HepG2 (cell line): ENCODE measurements around the gene SVIP. TPM values are rescaled to one million over a fixed set of nuclear protein-coding genes. Genes with fewer than 3 reads are reported as not detected.
A peak's percentile ranks its signal among the peaks of the same experiment; 100 is the strongest.

Source experiments
- ARID3A ChIP-seq: IDR thresholded peaks from 2 replicates; pipeline ENCODE4 v1.6.1; 2012; ENCODE audit warnings: low read depth, low read length, improper control_type of control experiment
- ARID5B ChIP-seq: IDR thresholded peaks from 2 replicates; pipeline ENCODE4 v1.4.0; 2020; ENCODE audit warnings: mild to moderate bottlenecking, missing genetic modification reagents
- ARNTL ChIP-seq: sonication (generic); formaldehyde crosslinking; IDR thresholded peaks from 2 replicates; pipeline ENCODE4 v1.4.0; 2020; ENCODE audit warnings: mild to moderate bottlenecking, missing genetic modification reagents
- ATF5 ChIP-seq: sonication (generic); formaldehyde crosslinking; IDR thresholded peaks from 2 replicates; pipeline ENCODE4 v1.4.0; 2020; ENCODE audit warnings: mild to moderate bottlenecking, low read depth, missing genetic modification reagents
- ATF6 ChIP-seq: sonication (generic); formaldehyde crosslinking; conservative IDR thresholded peaks from 2 replicates; pipeline ENCODE4 v1.4.0; 2020; ENCODE audit warnings: missing genetic modification reagents
- CBX2 ChIP-seq, 2 experiments: fragments of 200-600 bp in 1 of 2; sonication (generic); formaldehyde crosslinking in 1 of 2; IDR thresholded peaks; 2 replicates each; pipeline versions ENCODE4 v1.7.0 to v1.8.1; 2018 to 2022; ENCODE audit warnings: low read depth in 2 of 2, low read length in 1 of 2, mild to moderate bottlenecking in 1 of 2, missing genetic modification reagents in 1 of 2
- EZH2 ChIP-seq: conservative IDR thresholded peaks from 2 replicates; pipeline ENCODE4 v1.6.1; 2012; ENCODE audit warnings: mild to moderate bottlenecking, low read depth, low read length, moderate library complexity
- FOSL2 ChIP-seq: sonication (generic); formaldehyde crosslinking; IDR thresholded peaks from 2 replicates; pipeline ENCODE4 v1.4.0; 2020; ENCODE audit warnings: missing genetic modification reagents
- FOXA1 ChIP-seq, 2 experiments: fragments of 450-650 bp in 1 of 2; sonication (generic) in 1 of 2; formaldehyde crosslinking in 1 of 2; IDR thresholded peaks; 2 replicates each; pipeline versions ENCODE4 v1.4.0 to v1.6.1; 2016 to 2020; ENCODE audit warnings: missing genetic modification reagents in 1 of 2
- IKZF1 ChIP-seq: fragments of 450-650 bp; IDR thresholded peaks from 2 replicates; pipeline ENCODE4 v1.7.1; 2016
- NCOA1 ChIP-seq: sonication (generic); formaldehyde crosslinking; IDR thresholded peaks from 2 replicates; pipeline ENCODE4 v1.9.0; 2021; ENCODE audit warnings: missing genetic modification reagents
- PITX1 ChIP-seq: sonication (generic); formaldehyde crosslinking; IDR thresholded peaks from 2 replicates; pipeline ENCODE4 v1.5.1; 2020; ENCODE audit warnings: mild to moderate bottlenecking, missing genetic modification reagents
- REXO4 ChIP-seq: sonication (generic); formaldehyde crosslinking; IDR thresholded peaks from 2 replicates; pipeline ENCODE4 v1.8.0; 2022; ENCODE audit warnings: missing genetic modification reagents, mild to moderate bottlenecking, borderline replicate concordance
- SNAI1 ChIP-seq: sonication (generic); formaldehyde crosslinking; IDR thresholded peaks from 2 replicates; pipeline ENCODE4 v1.5.0; 2020; ENCODE audit warnings: mild to moderate bottlenecking, missing genetic modification reagents, borderline replicate concordance
- SOX13 ChIP-seq, 3 experiments: fragments of 450-650 bp in 1 of 3; sonication (generic) in 1 of 3; formaldehyde crosslinking in 1 of 3; IDR thresholded peaks in 2 of 3; conservative IDR thresholded peaks in 1 of 3; 2 replicates each; pipeline versions ENCODE4 v1.5.0 to v1.6.1; 2016 to 2020; ENCODE audit warnings: antibody characterized with exemption in 1 of 3, mild to moderate bottlenecking in 1 of 3, missing compliant biosample characterization in 1 of 3, missing genetic modification reagents in 1 of 3, moderate library complexity in 1 of 3
- SYNCRIP ChIP-seq: fragments of 200-400 bp; formaldehyde crosslinking; IDR thresholded peaks from 2 replicates; pipeline ENCODE4 v1.6.1; 2018; ENCODE audit warnings: mild to moderate bottlenecking, low read depth, low read length; ENCODE audit not compliant: insufficient read depth
- TEAD3 ChIP-seq: optimal IDR thresholded peaks from 2 replicates; pipeline ENCODE3; 2016; ENCODE audit warnings: borderline replicate concordance
- YEATS2 ChIP-seq: sonication (generic); formaldehyde crosslinking; IDR thresholded peaks from 2 replicates; pipeline ENCODE4 v1.4.0; 2020; ENCODE audit warnings: missing genetic modification reagents, borderline replicate concordance
- ZNF331 ChIP-seq: sonication (generic); formaldehyde crosslinking; IDR thresholded peaks from 2 replicates; pipeline ENCODE4 v1.4.0; 2020; ENCODE audit warnings: missing genetic modification reagents
- ZNF350 ChIP-seq: sonication (generic); formaldehyde crosslinking; IDR thresholded peaks from 2 replicates; pipeline ENCODE4 v1.4.0; 2020; ENCODE audit warnings: mild to moderate bottlenecking, low read depth, missing genetic modification reagents, borderline replicate concordance
- ZNF547 ChIP-seq: sonication (generic); formaldehyde crosslinking; IDR thresholded peaks from 2 replicates; pipeline ENCODE4 v1.5.1; 2020; ENCODE audit warnings: mild to moderate bottlenecking, missing genetic modification reagents
- ZNF670 ChIP-seq: sonication (generic); formaldehyde crosslinking; IDR thresholded peaks from 2 replicates; pipeline ENCODE4 v1.8.0; 2022; ENCODE audit warnings: mild to moderate bottlenecking, missing genetic modification reagents, borderline replicate concordance
- polyA plus RNA-seq, 8 experiments: library from polyadenylated mRNA; depleted of rRNA in 3 of 8; stranded (reverse) in 7 of 8; unstranded in 1 of 8; fragments of >200 nt; fragmentation: Illumina TruSeq in 4 of 8; extraction: Trizol in 4 of 8; gene quantifications; 2 replicates each; pipeline versions ENCODE4 v1.2.1 to v1.2.3, GENCODE V29; 2011 to 2016; ENCODE audit warnings: low read depth in 4 of 8, missing spikeins in 1 of 8, mixed read lengths in 1 of 8; ENCODE audit not compliant: insufficient read depth in 1 of 8
- total RNA-seq, 5 experiments: library from RNA; depleted of rRNA; stranded (reverse); fragments of >200 nt; fragmentation: Illumina TruSeq; extraction: Trizol; gene quantifications; 2 replicates each; pipeline ENCODE4 v1.2.3, GENCODE V29; 2016; ENCODE audit warnings: low read depth in 1 of 5

The SVIP gene
- total and polyA plus RNA-seq, 2 of the 13 experiments (the other 11 are each of a cell fraction or from before 2014, with no cell fraction given), result 6.3 to 27.2 TPM

GRCh38 chr11:22802861-22803260, 26.7 kb downstream of the SVIP start (continued):
- TF ChIP-seq ATF6 (CRISPR knock-in tag), result no peak
- TF ChIP-seq SOX13 (IDR thresholded peaks at IDR 0.05), result peak; percentile 71; the same call in 1 of the 2 replicates
- peak in 1 of 2 experiments; percentile 93; a peak in 2 of 4 replicates for TF ChIP-seq SOX13 (CRISPR knock-in tag; conservative IDR thresholded peaks at IDR 0.05 in 1 of 2, IDR thresholded peaks at IDR 0.05 in 1 of 2)
- no peak for TF ChIP-seq REXO4 (CRISPR knock-in tag)
- no peak for TF ChIP-seq FOXA1 (IDR thresholded peaks at IDR 0.05)
- peak; percentile 57 for TF ChIP-seq FOXA1 (CRISPR knock-in tag; IDR thresholded peaks at IDR 0.05)
- TF ChIP-seq NCOA1 (CRISPR knock-in tag), result no peak
- no peak for TF ChIP-seq ZNF547 (CRISPR knock-in tag)
- no peak for TF ChIP-seq ZNF670 (CRISPR knock-in tag)
- no peak for TF ChIP-seq SNAI1 (CRISPR knock-in tag)
- TF ChIP-seq ZNF331 (CRISPR knock-in tag), result 0 out of 2 replicates have a peak, but pooled peaks have one; percentile 21
- TF ChIP-seq SYNCRIP, result no peak
- no peak for TF ChIP-seq CBX2 (IDR thresholded peaks at IDR 0.05; ENCODE audit: low read depth, low read length)
- TF ChIP-seq CBX2 (CRISPR knock-in tag; IDR thresholded peaks at IDR 0.05; ENCODE audit: low read depth), result no peak
- 0 out of 2 replicates have a peak, but pooled peaks have one; percentile 13 for TF ChIP-seq ARID3A
- no peak for TF ChIP-seq ARNTL (CRISPR knock-in tag)
- TF ChIP-seq ATF5 (CRISPR knock-in tag), result no peak
- no peak for TF ChIP-seq FOSL2 (CRISPR knock-in tag)
- no peak for TF ChIP-seq IKZF1
- TF ChIP-seq ZNF350, result no peak
- TF ChIP-seq EZH2, result no peak
- TF ChIP-seq TEAD3 (CRISPR knock-in tag), result peak; percentile 30
- peak; percentile 44; the same call in 1 of the 2 replicates for TF ChIP-seq ARID5B
- TF ChIP-seq PITX1 (CRISPR knock-in tag), result no peak
- TF ChIP-seq YEATS2 (CRISPR knock-in tag), result no peak
